HG03280 (cell line): ENCODE results near the gene POLR1B.
"Not testable (repeated sequence)": the region's sequence is repeated elsewhere in the genome, so short reads cannot be mapped to it uniquely, and the experiment has no call there.

Experiments
- ATAC-seq: cut with Tn5 transposase; IDR thresholded peaks from one replicate; pipeline ENCODE4 v1.9.1; 2021; ENCODE audit warnings: mild to moderate bottlenecking, moderate library complexity; ENCODE audit not compliant: unreplicated experiment

The POLR1B gene

GRCh38 chr2:112542123-112542983, at the start of gene POLR1B:
Gene POLR1B (plus strand): TSS chr2:112542465. CDS start chr2:112542495, 30 bp downstream.
- ATAC-seq, result peak; percentile 84

- no peak for ATAC-seq
These were observed 49.2 kb upstream of the POLR1B start for GRCh38 chr2:112493048-112493447.

GRCh38 chr2:112493858-112494648, 48.2 kb upstream of the POLR1B start:
- ATAC-seq, result no peak

- ATAC-seq, result no peak
These were observed 47.4 kb upstream of the POLR1B start for GRCh38 chr2:112494828-112495227.

- ATAC-seq, result not testable (repeated sequence)
These were observed 46.4 kb upstream of the POLR1B start for GRCh38 chr2:112495878-112496277.

- ATAC-seq, result not testable (repeated sequence)
These were observed 41.3 kb upstream of the POLR1B start for GRCh38 chr2:112500850-112501484.

DNA sequence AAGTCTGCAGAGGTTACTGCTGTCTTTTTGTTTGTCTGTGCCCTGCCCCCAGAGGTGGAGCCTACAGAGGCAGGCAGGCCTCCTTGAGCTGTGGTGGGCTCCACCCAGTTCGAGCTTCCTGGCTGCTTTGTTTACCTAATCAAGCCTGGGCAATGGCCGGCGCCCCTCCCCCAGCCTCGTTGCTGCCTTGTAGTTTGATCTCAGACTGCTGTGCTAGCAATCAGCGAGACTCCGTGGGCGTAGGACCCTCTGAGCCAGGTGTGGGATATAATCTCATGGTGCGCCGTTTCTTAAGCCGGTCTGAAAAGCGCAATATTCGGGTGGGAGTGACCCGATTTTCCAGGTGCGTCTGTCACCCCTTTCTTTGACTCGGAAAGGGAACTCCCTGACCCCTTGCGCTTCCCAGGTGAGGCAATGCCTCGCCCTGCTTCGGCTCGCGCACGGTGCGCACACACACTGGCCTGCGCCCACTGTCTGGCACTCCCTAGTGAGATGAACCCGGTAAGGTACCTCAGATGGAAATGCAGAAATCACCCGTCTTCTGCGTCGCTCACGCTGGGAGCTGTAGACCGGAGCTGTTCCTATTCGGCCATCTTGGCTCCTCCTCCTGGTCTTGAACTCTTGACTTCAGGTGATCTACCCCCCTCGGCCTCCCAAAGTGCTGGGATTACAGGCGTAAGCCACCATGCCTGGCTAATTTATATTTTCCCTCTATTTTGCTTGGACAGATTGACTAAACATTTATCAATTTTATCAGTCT, 32.8 kb upstream of the POLR1B start:
- ATAC-seq, result not testable (repeated sequence)

DNA sequence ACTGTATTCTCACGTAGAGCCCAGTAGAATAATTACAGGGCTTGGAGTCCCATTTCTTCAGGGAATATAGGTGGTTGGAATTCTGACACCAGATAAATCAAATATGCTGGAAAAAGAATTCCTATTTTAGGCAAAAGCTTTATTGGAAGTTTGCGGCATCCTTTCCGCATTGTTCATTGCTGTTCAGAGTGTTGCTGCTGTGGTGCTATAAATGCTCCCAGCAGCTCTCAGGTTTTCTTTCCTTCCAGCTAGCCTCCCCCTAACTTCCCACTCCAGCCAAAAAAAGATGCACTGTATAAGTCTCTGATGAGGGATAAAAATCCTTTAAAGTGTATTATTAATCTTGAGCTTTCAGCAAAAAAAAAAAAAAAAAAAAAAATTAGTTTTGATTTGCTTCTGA, 25.5 kb upstream of the POLR1B start:
- no peak for ATAC-seq

DNA sequence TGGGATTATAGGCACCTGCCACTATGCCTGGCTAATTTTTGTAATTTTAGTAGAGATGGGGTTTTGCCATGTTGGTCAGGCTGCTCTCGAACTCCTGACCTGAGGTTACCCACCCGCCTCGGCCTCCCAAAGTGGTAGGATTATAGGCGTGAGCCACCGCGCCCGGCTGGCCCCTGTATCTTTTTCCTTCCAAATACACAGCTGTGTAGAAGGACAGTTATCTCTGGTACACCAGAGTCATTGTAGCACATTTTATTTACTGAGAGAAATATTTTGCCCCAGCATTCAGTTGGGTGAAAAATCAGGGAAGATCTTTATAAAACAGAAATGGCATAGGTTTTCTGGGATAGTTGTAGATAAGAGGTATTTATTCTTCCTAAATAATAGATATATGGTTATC, 23.5 kb upstream of the POLR1B start:
- no peak for ATAC-seq

DNA sequence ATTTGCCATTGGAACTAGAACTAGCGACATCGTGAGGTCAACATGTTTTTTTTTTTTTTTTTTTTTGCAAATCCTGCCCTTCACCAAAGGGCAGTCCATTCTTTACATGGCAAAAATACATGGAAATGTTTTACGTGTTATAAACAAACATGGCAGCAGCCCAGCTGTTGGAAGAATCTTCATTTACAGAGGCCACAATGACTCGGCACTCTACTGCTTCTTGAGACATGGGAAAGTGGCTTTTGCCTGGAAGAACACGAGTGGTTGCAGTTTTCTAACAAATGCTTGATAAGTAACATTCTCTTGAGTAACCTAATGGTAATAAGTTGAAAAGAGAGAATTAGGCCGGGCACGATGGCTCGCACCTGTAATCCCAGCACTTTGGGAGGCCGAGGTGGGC, 22.8 kb upstream of the POLR1B start:
- ATAC-seq, result no peak

GRCh38 chr2:112520234-112520783, 22.0 kb upstream of the POLR1B start:
- ATAC-seq, result no peak

DNA sequence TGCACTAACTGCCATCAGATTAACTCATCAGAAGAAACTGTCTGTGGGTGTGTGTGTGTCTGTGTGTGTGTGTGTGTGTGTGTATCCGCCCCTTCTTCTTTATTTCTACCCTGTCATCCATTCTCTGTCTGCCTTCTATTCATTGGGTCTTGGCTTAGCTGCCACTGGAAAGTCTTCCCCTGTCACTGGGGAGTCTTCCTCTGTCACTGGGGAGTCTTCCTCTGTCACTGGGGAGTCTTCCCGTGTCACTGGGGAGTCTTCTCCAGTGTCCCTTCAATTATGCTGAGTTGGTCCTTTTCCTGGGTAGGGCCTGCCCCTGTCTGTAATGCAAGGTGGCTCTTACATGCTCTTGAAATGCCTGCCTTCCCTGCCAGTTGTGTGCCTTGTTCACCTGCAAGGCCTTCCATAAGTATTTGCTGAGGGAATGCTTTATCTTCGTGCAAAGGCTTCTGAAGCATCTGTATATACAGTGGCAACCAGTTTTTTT, 18.9 kb upstream of the POLR1B start:
- no peak for ATAC-seq

- not testable (repeated sequence) for ATAC-seq
These were observed 18.0 kb upstream of the POLR1B start for GRCh38 chr2:112524276-112524675.

GRCh38 chr2:112528541-112528940, 13.7 kb upstream of the POLR1B start:
- no peak for ATAC-seq

- ATAC-seq, result no peak
These were observed 12.5 kb upstream of the POLR1B start for GRCh38 chr2:112529757-112530156.

DNA sequence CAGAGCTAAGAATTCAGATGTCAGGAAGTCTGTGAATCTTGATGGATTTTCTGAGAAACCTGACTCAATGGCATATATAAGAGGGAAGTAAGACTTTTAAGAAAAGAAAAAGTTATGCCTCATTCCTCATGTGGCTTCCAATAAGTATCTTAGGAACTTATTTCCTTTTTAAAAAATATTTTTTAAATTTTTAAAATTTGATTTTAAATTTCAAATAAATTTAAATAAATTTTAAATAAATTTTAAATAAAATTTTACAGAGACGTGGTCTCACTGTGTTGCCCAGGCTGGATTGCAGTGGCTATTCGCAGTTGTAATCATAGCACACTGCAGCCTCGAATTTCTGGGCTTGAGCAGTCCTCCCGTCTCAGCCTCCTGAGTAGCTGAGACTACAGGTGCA, 11.5 kb upstream of the POLR1B start:
- no peak for ATAC-seq

DNA sequence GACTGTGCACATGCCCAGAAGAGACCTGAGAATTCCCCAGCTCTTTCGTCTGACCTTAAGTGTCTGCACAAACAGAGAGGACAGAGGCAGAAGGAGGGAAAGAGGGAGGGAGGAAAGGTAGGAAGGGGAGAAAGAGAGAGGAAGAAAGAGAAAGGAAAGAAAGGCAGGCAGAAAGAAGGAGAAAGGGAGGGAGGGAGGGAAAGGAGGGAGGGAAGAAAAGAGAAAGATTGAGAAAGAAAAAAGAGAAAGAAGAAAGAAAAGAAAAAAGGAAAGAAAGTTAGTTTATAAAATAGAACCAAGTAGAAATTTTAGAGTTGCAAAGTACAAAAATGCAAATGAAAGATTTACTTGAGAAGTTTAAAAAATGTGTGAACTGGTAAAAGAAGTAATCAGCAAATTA, 7.4 kb upstream of the POLR1B start:
- no peak for ATAC-seq

DNA sequence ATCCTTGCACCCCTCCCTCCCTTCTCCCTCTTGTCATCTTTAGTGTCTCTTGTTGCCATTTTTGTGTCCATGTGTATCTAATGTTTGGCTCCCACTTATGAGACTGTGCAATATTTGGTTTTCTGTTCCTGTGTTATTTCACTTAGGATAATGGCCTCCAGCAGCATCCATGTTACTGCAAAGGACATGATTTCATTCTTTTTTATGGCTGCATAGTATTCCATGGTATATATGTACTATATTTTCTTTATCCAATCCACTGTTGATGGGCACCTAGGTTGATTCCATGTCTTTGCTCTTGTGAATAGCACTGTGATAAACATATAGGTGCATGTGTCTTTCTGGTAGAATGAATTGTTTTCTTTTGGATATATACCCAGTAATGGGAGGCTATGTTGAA, 5.6 kb upstream of the POLR1B start:
- ATAC-seq, result not testable (repeated sequence)

- no peak for ATAC-seq
These were observed 3.0 kb upstream of the POLR1B start for GRCh38 chr2:112539306-112539705.

- ATAC-seq, result no peak
These were observed 1.4 kb upstream of the POLR1B start for GRCh38 chr2:112540906-112541305.
